DMS114 treated with DMSO at 0.1 percent for 48 hours (cell line): ENCODE results near the gene FGFRL1.

Source experiments
- DNase-seq: peaks from one replicate; lab custom pipeline; 2025; ENCODE audit not compliant: unreplicated experiment; lab: John Stamatoyannopoulos, UW

The FGFRL1 gene

DNA sequence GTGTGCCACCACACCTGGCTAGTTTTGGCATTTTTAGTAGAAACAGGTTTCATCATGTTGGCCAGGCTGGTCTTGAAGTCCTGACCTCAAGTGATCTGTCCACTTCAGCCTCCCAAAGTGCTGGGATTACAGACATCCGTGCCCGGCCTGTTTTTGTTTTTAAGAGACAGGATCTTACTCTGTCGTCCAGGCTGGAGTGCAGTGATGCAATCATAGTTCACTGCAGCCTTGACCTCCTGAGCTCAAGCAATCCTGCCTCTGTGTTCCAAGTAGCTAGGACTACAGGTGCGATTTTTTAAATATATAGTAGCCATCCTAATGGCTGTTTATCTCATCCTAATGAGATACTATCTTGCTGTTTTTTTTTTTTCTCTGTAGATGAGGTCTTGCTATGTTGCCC, 54.3 kb downstream of the FGFRL1 start:
- no peak for DNase-seq

DNA sequence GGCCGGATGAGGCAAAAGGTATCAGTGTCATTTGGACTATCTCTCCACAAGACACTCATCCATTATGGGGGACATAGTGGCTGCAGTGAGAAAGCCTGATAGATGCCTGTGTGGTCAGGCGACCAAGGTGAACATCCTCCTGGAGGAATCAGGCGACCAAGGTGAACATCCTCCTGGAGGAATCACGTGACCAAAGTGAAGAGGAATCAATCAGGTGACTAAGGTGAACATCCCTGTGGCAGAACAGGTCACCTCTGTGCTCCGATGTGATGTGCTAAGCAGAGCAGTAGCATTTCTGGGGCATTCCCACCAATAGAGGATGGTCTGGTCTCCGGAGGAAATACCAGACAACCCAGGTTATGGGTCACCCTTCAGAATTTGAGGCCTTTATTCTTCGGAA, 58.0 kb downstream of the FGFRL1 start:
- DNase-seq = no peak

DNA sequence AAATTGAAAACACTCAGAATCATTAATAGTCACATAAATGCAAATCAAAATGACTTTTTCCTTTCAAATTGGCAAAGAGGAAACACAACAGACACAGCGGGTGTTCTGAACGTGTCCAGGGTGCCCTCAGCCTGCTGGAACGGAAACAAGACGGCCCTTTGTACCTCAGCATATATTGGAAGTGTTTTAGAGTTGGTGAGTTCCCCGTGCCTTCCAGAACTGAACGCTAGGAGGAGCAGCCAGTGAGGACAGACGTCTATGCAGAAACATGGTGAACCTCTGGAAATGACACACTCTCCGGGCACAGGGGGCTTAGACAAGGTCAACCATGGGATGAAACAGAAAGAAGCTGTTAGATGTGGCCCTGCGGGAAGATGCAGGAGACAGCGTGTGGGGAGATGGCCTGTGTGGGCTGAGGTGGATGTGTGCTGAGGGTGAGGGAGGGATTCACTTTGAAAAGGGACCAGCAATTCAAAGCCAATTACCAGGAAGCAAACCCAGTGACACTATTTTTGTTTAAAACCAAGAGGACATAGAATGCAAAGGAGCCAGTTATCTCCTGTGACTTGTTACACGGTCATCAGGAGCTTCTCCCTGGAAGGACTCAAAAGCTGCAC, 61.5 kb downstream of the FGFRL1 start:
- peak; percentile 7 for DNase-seq

DNA sequence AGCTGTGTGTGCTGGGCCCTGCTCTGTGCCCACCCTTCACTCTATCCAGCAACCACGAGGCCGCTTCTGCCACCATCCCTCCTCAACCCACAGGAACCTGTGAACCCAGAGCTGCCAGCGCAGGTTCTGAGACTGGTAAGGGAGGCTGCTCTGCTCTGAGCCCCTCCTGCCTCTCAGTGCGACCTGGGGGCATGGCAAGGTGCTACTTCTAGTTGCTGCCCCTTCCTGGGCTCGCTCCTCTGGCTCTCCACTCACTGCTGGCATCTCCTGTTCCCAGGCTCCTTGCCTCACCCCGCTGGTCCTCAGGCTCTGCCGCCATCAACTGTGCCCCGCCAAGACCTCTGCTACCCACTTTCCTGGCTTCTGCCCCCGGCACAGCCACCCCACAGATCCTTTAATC, 62.7 kb downstream of the FGFRL1 start:
- DNase-seq = no peak

DNA sequence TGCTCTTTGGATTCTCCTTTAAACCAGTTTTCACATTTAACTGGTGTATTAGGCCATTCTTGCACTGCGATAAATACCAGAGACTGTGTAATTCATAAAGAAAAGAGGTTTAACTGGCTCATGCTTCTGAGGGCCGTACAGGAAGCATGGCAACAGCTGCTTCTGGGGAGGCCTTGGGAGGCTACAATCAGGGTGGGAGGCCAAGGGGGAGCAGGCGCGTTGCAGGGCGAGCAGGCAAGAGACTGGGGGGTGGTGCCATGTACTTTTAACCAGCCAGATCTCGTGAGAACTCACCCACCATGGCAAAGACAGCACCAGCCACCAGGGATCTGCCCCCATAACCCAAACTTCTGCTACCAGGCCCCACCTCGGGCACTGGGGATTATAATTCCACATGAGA, 63.8 kb downstream of the FGFRL1 start:
- DNase-seq = no peak

DNA sequence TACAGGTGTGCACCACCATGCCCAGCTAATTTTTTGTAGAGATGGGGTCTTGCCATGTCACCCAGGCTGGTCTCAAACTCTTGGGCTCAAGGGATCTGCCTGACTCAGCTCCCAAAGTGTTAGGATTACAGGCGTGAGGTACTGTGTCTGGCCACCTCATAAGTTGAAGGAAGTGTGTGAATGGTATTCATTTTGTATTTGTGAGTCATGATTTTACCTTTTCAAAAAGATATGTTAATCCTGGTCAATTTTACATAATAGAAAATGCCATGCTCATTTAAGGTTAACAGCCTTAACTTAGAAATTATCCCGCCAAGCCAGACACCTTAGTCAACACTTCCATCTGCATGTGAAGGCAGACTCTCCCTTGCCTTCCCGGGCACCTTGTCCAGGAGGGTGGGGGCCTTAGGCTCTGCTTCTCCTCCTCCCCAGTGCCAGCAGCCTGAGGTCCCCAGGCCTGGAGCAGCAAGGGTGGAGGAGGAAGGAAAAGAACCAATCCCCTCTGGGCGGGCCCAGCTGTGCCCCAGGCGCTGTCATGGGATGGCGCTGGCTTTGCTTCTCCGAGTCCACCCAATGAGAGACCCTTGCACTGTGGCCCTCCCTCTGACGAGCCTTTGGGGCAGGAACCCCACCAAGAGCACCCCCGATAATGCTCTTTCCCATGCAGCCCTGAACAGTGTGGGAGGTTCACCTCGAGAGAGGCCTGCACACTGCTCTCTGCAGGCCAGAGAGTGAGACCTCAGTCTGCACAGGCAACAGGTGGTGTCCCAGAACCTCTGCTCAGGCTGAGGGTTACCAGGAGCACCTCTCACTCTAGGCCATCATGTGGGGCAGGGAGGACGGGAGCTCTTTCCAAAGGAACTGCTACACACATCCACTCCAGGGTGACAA, 64.6 kb downstream of the FGFRL1 start:
- no peak for DNase-seq
